WTC11 (cell line): ENCODE results near the gene RPGR.

Experiments used
- CTCF ChIP-seq: fragments of 200-600 bp; IDR thresholded peaks from 2 replicates; pipeline ENCODE4 v1.8.0; 2022; ENCODE audit warnings: antibody characterized with exemption
- SP1 ChIP-seq: sonication (generic); formaldehyde crosslinking; conservative IDR thresholded peaks from 2 replicates; pipeline ENCODE4 v1.8.1; 2022; ENCODE audit warnings: missing genetic modification reagents
- TP53 ChIP-seq: sonication (generic); formaldehyde crosslinking; IDR thresholded peaks from 2 replicates; pipeline ENCODE4 v1.8.1; 2023; ENCODE audit warnings: mild to moderate bottlenecking, missing genetic modification reagents
- ZNF232 ChIP-seq: sonication (generic); formaldehyde crosslinking; IDR thresholded peaks from 2 replicates; pipeline ENCODE4 v1.8.0; 2022; ENCODE audit warnings: mild to moderate bottlenecking, missing genetic modification reagents
- ZNF263 ChIP-seq: sonication (generic); formaldehyde crosslinking; IDR thresholded peaks from 2 replicates; pipeline ENCODE4 v1.8.1; 2022; ENCODE audit warnings: low read depth, mild to moderate bottlenecking, moderate library complexity, missing genetic modification reagents
- TF ChIP-seq, protein P1 (sequence below): sonication (generic); formaldehyde crosslinking; IDR thresholded peaks from 2 replicates; pipeline ENCODE4 v1.8.0; 2022; ENCODE audit warnings: mild to moderate bottlenecking, missing genetic modification reagents
- TF ChIP-seq, protein P2 (sequence below): sonication (generic); formaldehyde crosslinking; IDR thresholded peaks from 2 replicates; pipeline ENCODE4 v1.8.1; 2023; ENCODE audit warnings: mild to moderate bottlenecking, missing genetic modification reagents
- TF ChIP-seq, protein P3 (sequence below): sonication (generic); formaldehyde crosslinking; conservative IDR thresholded peaks from 2 replicates; pipeline ENCODE4 v1.8.1; 2022; ENCODE audit warnings: mild to moderate bottlenecking, missing genetic modification reagents
- TF ChIP-seq, protein P4 (sequence below): sonication (generic); formaldehyde crosslinking; IDR thresholded peaks from 2 replicates; pipeline ENCODE4 v1.8.1; 2022; ENCODE audit warnings: low read depth, missing genetic modification reagents, borderline replicate concordance

GRCh38 chrX:38279188-38279587 is 48.1 kb downstream of the RPGR start:
- TF ChIP-seq TP53 = no peak
- TF ChIP-seq CTCF = no peak
- TF ChIP-seq, protein P1, sequence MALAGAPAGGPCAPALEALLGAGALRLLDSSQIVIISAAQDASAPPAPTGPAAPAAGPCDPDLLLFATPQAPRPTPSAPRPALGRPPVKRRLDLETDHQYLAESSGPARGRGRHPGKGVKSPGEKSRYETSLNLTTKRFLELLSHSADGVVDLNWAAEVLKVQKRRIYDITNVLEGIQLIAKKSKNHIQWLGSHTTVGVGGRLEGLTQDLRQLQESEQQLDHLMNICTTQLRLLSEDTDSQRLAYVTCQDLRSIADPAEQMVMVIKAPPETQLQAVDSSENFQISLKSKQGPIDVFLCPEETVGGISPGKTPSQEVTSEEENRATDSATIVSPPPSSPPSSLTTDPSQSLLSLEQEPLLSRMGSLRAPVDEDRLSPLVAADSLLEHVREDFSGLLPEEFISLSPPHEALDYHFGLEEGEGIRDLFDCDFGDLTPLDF (CRISPR knock-in tag) = no peak
- TF ChIP-seq, protein P2, sequence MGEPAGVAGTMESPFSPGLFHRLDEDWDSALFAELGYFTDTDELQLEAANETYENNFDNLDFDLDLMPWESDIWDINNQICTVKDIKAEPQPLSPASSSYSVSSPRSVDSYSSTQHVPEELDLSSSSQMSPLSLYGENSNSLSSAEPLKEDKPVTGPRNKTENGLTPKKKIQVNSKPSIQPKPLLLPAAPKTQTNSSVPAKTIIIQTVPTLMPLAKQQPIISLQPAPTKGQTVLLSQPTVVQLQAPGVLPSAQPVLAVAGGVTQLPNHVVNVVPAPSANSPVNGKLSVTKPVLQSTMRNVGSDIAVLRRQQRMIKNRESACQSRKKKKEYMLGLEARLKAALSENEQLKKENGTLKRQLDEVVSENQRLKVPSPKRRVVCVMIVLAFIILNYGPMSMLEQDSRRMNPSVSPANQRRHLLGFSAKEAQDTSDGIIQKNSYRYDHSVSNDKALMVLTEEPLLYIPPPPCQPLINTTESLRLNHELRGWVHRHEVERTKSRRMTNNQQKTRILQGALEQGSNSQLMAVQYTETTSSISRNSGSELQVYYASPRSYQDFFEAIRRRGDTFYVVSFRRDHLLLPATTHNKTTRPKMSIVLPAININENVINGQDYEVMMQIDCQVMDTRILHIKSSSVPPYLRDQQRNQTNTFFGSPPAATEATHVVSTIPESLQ = no peak
- no peak for TF ChIP-seq SP1
- no peak for TF ChIP-seq ZNF263 (CRISPR knock-in tag)
- TF ChIP-seq, protein P3, sequence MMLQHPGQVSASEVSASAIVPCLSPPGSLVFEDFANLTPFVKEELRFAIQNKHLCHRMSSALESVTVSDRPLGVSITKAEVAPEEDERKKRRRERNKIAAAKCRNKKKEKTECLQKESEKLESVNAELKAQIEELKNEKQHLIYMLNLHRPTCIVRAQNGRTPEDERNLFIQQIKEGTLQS (CRISPR knock-in tag) = no peak
- TF ChIP-seq, protein P4, sequence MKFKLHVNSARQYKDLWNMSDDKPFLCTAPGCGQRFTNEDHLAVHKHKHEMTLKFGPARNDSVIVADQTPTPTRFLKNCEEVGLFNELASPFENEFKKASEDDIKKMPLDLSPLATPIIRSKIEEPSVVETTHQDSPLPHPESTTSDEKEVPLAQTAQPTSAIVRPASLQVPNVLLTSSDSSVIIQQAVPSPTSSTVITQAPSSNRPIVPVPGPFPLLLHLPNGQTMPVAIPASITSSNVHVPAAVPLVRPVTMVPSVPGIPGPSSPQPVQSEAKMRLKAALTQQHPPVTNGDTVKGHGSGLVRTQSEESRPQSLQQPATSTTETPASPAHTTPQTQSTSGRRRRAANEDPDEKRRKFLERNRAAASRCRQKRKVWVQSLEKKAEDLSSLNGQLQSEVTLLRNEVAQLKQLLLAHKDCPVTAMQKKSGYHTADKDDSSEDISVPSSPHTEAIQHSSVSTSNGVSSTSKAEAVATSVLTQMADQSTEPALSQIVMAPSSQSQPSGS (CRISPR knock-in tag) = no peak
- no peak for TF ChIP-seq ZNF232
